HepG2 (cell line): Measurements from ENCODE around the gene LRIG1. TPM values are rescaled to one million over a fixed set of nuclear protein-coding genes. Genes with fewer than 3 reads are reported as not detected.

ENCODE experiments used
- EP300 ChIP-seq, 3 experiments: sonication (generic) in 1 of 3; formaldehyde crosslinking in 1 of 3; IDR thresholded peaks; 2 replicates each; pipeline versions ENCODE4 v1.5.1 to v1.6.1; 2011 to 2020; ENCODE audit warnings: low read depth in 2 of 3, low read length in 2 of 3, borderline replicate concordance in 1 of 3, improper control_type of control experiment in 1 of 3, mild to moderate bottlenecking in 1 of 3, missing genetic modification reagents in 1 of 3, moderate library complexity in 1 of 3
- HDAC6 ChIP-seq: fragments of 200-600 bp; sonication (generic); IDR thresholded peaks from 2 replicates; pipeline ENCODE4 v1.7.0; 2017; ENCODE audit warnings: mild to moderate bottlenecking, antibody characterized with exemption, low read length, low read depth
- HNF4A ChIP-seq: sonication (generic); formaldehyde crosslinking; IDR thresholded peaks from 2 replicates; pipeline ENCODE4 v1.4.0; 2020; ENCODE audit warnings: missing genetic modification reagents
- IRF2 ChIP-seq: IDR thresholded peaks from 2 replicates; pipeline ENCODE4 v1.6.1; 2018; ENCODE audit warnings: missing genetic modification reagents, missing compliant biosample characterization
- KDM4B ChIP-seq: sonication (generic); formaldehyde crosslinking; IDR thresholded peaks from 2 replicates; pipeline ENCODE4 v1.4.0; 2020; ENCODE audit warnings: missing genetic modification reagents
- NFIB ChIP-seq: sonication (generic); formaldehyde crosslinking; IDR thresholded peaks from 2 replicates; pipeline ENCODE4 v1.9.0; 2021; ENCODE audit warnings: missing genetic modification reagents, mild to moderate bottlenecking, borderline replicate concordance
- RBFOX2 ChIP-seq: fragments of 200-400 bp; formaldehyde crosslinking; IDR thresholded peaks from 2 replicates; pipeline ENCODE4 v1.6.1; 2017; ENCODE audit warnings: low read depth, mild to moderate bottlenecking, low read length
- RFXAP ChIP-seq: sonication (generic); formaldehyde crosslinking; IDR thresholded peaks from 2 replicates; pipeline ENCODE4 v1.4.0; 2020; ENCODE audit warnings: missing genetic modification reagents, borderline replicate concordance
- SAP130 ChIP-seq: IDR thresholded peaks from 2 replicates; pipeline ENCODE4 v1.6.1; 2016; ENCODE audit warnings: low read depth
- SMAD1 ChIP-seq: sonication (generic); formaldehyde crosslinking; IDR thresholded peaks from 2 replicates; pipeline ENCODE4 v1.4.0; 2020; ENCODE audit warnings: missing genetic modification reagents, low read depth, mild to moderate bottlenecking, borderline replicate concordance
- SNAI1 ChIP-seq: sonication (generic); formaldehyde crosslinking; IDR thresholded peaks from 2 replicates; pipeline ENCODE4 v1.5.0; 2020; ENCODE audit warnings: mild to moderate bottlenecking, missing genetic modification reagents, borderline replicate concordance
- TBL1XR1 ChIP-seq: fragments of 150-350 bp; IDR thresholded peaks from 2 replicates; pipeline ENCODE4 v1.6.1; 2014; ENCODE audit warnings: borderline replicate concordance, low read length; ENCODE audit not compliant: partially characterized antibody
- TCF7 ChIP-seq: sonication (generic); IDR thresholded peaks from 2 replicates; pipeline ENCODE4 v1.6.1; 2016; ENCODE audit warnings: antibody characterized with exemption, low read depth
- TSC22D2 ChIP-seq: sonication (generic); formaldehyde crosslinking; IDR thresholded peaks from 2 replicates; pipeline ENCODE4 v1.5.1; 2020; ENCODE audit warnings: missing genetic modification reagents, mild to moderate bottlenecking, borderline replicate concordance
- ZBTB3 ChIP-seq: sonication (generic); formaldehyde crosslinking; IDR thresholded peaks from 2 replicates; pipeline ENCODE4 v1.4.0; 2020; ENCODE audit warnings: low read depth, mild to moderate bottlenecking, moderate library complexity, missing genetic modification reagents, borderline replicate concordance
- ZFP1 ChIP-seq: IDR thresholded peaks from 2 replicates; pipeline ENCODE4 v1.6.1; 2016
- ZKSCAN1 ChIP-seq: fragments of 150-350 bp; IDR thresholded peaks from 2 replicates; pipeline ENCODE4 v1.6.1; 2014; ENCODE audit warnings: low read length
- ZNF10 ChIP-seq: sonication (generic); formaldehyde crosslinking; IDR thresholded peaks from 2 replicates; pipeline ENCODE4 v1.4.0; 2020; ENCODE audit warnings: mild to moderate bottlenecking, low read depth, missing genetic modification reagents, borderline replicate concordance
- ZNF256 ChIP-seq: sonication (generic); formaldehyde crosslinking; conservative IDR thresholded peaks from 2 replicates; pipeline ENCODE4 v1.4.0; 2020; ENCODE audit warnings: missing genetic modification reagents
- ZNF354B ChIP-seq: sonication (generic); formaldehyde crosslinking; IDR thresholded peaks from 2 replicates; pipeline ENCODE4 v1.8.0; 2022; ENCODE audit warnings: mild to moderate bottlenecking, missing genetic modification reagents
- ZNF709 ChIP-seq: sonication (generic); formaldehyde crosslinking; IDR thresholded peaks from 2 replicates; pipeline ENCODE4 v1.5.0; 2020; ENCODE audit warnings: mild to moderate bottlenecking, missing genetic modification reagents
- polyA plus RNA-seq, 8 experiments: library from polyadenylated mRNA; depleted of rRNA in 3 of 8; stranded (reverse) in 7 of 8; unstranded in 1 of 8; fragments of >200 nt; fragmentation: Illumina TruSeq in 4 of 8; extraction: Trizol in 4 of 8; gene quantifications; 2 replicates each; pipeline versions ENCODE4 v1.2.1 to v1.2.3, GENCODE V29; 2011 to 2016; ENCODE audit warnings: low read depth in 4 of 8, missing spikeins in 1 of 8, mixed read lengths in 1 of 8; ENCODE audit not compliant: insufficient read depth in 1 of 8
- total RNA-seq, 5 experiments: library from RNA; depleted of rRNA; stranded (reverse); fragments of >200 nt; fragmentation: Illumina TruSeq; extraction: Trizol; gene quantifications; 2 replicates each; pipeline ENCODE4 v1.2.3, GENCODE V29; 2016; ENCODE audit warnings: low read depth in 1 of 5
- TF ChIP-seq, protein P1 (sequence below): sonication (generic); formaldehyde crosslinking; IDR thresholded peaks from 2 replicates; pipeline ENCODE4 v1.5.0; 2020; ENCODE audit warnings: mild to moderate bottlenecking, missing genetic modification reagents, borderline replicate concordance
- TF ChIP-seq, protein P2 (sequence below): sonication (generic); formaldehyde crosslinking; IDR thresholded peaks from 2 replicates; pipeline ENCODE4 v1.5.0; 2020; ENCODE audit warnings: missing genetic modification reagents
- TF ChIP-seq, protein P3 (sequence below): sonication (generic); formaldehyde crosslinking; IDR thresholded peaks from 2 replicates; pipeline ENCODE4 v1.4.0; 2020; ENCODE audit warnings: missing genetic modification reagents
- TF ChIP-seq, protein P4 (sequence below): sonication (generic); formaldehyde crosslinking; IDR thresholded peaks from 2 replicates; pipeline ENCODE4 v1.8.1; 2023; ENCODE audit warnings: mild to moderate bottlenecking, missing genetic modification reagents

Gene LRIG1
- total and polyA plus RNA-seq, 2 of the 13 experiments (the other 11 are each of a cell fraction or from before 2014, with no cell fraction given) = 17.8 to 24.8 TPM

DNA sequence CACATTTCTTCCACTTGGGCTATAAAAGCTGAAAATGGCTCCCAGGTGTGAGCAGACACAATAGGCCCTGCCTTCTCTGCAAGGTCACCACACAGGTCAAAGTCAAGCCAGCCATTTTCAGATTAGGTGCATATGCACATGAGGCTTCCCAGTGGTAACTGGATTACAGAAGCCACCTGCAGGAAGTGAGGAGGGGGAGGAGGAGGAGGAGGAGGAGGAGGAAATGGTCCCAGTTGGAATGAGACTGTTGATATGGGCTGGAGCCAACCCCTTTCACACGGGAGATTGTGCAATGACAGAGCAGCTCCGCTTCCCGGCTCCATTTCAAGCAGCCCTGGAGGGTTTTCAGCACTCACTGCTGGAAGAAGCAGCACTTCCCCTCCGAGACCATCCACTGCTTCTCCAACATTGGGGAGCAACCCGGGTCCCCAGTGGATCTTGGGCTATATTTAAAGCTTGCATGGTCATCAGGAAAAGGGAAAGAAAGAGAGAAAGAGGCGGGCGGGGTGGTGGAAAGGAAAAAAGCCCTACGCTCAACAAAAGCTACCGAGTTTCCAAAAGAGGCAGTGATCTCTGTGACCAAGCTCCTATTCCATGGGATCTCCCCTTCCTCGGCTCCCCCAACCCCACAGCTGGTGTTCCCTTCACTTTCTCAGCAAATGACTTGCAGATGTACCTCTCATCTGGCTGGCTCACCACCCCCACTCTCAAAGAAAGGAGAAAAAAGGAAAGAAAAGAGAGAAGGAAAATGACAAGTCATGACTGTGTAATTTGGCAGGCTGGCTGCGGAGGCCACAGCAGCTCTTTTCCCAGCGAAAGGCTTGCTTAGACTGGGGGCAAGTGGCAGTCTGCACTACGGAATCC is 58.3 kb downstream of the LRIG1 start (continued):
- TF ChIP-seq, protein P1, sequence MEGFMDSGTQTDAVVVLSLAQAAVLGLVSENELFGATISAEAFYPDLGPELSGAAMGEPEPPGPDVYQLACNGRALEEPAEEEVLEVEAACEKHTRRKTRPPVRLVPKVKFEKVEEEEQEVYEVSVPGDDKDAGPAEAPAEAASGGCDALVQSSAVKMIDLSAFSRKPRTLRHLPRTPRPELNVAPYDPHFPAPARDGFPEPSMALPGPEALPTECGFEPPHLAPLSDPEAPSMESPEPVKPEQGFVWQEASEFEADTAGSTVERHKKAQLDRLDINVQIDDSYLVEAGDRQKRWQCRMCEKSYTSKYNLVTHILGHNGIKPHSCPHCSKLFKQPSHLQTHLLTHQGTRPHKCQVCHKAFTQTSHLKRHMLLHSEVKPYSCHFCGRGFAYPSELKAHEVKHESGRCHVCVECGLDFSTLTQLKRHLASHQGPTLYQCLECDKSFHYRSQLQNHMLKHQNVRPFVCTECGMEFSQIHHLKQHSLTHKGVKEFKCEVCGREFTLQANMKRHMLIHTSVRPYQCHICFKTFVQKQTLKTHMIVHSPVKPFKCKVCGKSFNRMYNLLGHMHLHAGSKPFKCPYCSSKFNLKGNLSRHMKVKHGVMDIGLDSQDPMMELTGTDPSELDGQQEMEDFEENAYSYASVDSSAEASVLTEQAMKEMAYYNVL (CRISPR knock-in tag) = no peak; the same call in 1 of the 2 replicates
- TF ChIP-seq SNAI1 (no peak), SAP130 (CRISPR knock-in tag) (peak; percentile 62), NFIB (CRISPR knock-in tag) (no peak), TSC22D2 (CRISPR knock-in tag) (no peak), EP300 (IDR thresholded peaks at IDR 0.05; ENCODE audit: low read depth in 2 of 2, low read length in 2 of 2) (0 out of 4 replicates have a peak, but pooled peaks of 1 of the 2 experiments have one; percentile 21), EP300 (CRISPR knock-in tag; IDR thresholded peaks at IDR 0.05; ENCODE audit: borderline replicate concordance) (no peak), TBL1XR1 (no peak), TCF7 (peak; percentile 16; the same call in 1 of the 2 replicates), ZBTB3 (CRISPR knock-in tag) (no peak), ZNF709 (CRISPR knock-in tag) (no peak), RBFOX2 (no peak), HDAC6 (no peak), ZNF354B (CRISPR knock-in tag) (no peak), HNF4A (CRISPR knock-in tag) (peak; percentile 30; the same call in 1 of the 2 replicates), ZKSCAN1 (no peak), ZNF10 (CRISPR knock-in tag) (no peak), IRF2 (CRISPR knock-in tag) (no peak), SMAD1 (no peak), RFXAP (CRISPR knock-in tag) (no peak), ZNF256 (CRISPR knock-in tag) (no peak), KDM4B (CRISPR knock-in tag) (no peak), ZFP1 (CRISPR knock-in tag) (no peak)
- TF ChIP-seq, protein P2, sequence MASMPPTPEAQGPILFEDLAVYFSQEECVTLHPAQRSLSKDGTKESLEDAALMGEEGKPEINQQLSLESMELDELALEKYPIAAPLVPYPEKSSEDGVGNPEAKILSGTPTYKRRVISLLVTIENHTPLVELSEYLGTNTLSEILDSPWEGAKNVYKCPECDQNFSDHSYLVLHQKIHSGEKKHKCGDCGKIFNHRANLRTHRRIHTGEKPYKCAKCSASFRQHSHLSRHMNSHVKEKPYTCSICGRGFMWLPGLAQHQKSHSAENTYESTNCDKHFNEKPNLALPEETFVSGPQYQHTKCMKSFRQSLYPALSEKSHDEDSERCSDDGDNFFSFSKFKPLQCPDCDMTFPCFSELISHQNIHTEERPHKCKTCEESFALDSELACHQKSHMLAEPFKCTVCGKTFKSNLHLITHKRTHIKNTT = no peak
- TF ChIP-seq, protein P3, sequence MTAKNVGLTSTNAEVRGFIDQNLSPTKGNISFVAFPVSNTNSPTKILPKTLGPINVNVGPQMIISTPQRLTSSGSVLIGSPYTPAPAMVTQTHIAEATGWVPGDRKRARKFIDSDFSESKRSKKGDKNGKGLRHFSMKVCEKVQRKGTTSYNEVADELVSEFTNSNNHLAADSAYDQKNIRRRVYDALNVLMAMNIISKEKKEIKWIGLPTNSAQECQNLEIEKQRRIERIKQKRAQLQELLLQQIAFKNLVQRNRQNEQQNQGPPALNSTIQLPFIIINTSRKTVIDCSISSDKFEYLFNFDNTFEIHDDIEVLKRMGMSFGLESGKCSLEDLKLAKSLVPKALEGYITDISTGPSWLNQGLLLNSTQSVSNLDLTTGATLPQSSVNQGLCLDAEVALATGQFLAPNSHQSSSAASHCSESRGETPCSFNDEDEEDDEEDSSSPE (CRISPR knock-in tag) = no peak
- TF ChIP-seq, protein P4, sequence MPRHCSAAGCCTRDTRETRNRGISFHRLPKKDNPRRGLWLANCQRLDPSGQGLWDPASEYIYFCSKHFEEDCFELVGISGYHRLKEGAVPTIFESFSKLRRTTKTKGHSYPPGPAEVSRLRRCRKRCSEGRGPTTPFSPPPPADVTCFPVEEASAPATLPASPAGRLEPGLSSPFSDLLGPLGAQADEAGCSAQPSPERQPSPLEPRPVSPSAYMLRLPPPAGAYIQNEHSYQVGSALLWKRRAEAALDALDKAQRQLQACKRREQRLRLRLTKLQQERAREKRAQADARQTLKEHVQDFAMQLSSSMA (CRISPR knock-in tag) = no peak
